Gastroesophageal sphincter (tissue), 4 donors: Measurements from ENCODE around the gene AGA. TPM values are rescaled to one million over a fixed set of nuclear protein-coding genes. Genes with fewer than 3 reads are reported as not detected.

Experiments used
- ATAC-seq: fragments of 150-250 bp; one replicate; pipeline ENCODE4 v1.9.1; 2016; ENCODE audit warnings: mild to moderate bottlenecking, moderate library complexity
- H3K27ac ChIP-seq, 4 donors: fragments of 200-600 bp; sonication (generic) in 3 of 4; 1 replicate in 3 of 4; 2 replicates in 1 of 4; pipeline ENCODE4 v1.5.1; 2016 to 2019
- H3K27me3 ChIP-seq: fragments of 200-600 bp; sonication (generic); one replicate; pipeline ENCODE4 v1.5.1; 2019
- H3K36me3 ChIP-seq, 2 donors: fragments of 200-600 bp; sonication (generic); one replicate each; pipeline ENCODE4 v1.5.1; 2019; ENCODE audit warnings: control low read depth in 1 of 2
- H3K4me1 ChIP-seq, 3 donors: fragments of 200-600 bp; sonication (generic); 1 replicate in 2 of 3; 2 replicates in 1 of 3; pipeline ENCODE4 v1.5.1; 2016 to 2019; ENCODE audit warnings: control low read depth in 2 of 3
- H3K4me3 ChIP-seq, 2 donors: fragments of 200-600 bp; sonication (generic); one replicate each; pipeline ENCODE4 v1.5.1; 2019; ENCODE audit warnings: mild to moderate bottlenecking in 1 of 2, moderate library complexity in 1 of 2
- H3K9me3 ChIP-seq, 3 donors: fragments of 200-600 bp; sonication (generic); one replicate each; pipeline ENCODE4 v1.5.1; 2017 to 2019; ENCODE audit warnings: control low read depth in 2 of 3
- CTCF ChIP-seq, 4 experiments: fragments of 200-600 bp in 2 of 4; fragments of 450-650 bp in 2 of 4; sonication (generic) in 1 of 4; IDR thresholded peaks; one replicate each; pipeline ENCODE4 v1.5.1; 2017 to 2019; ENCODE audit warnings: antibody characterized with exemption in 4 of 4, mild to moderate bottlenecking in 2 of 4, moderate library complexity in 2 of 4
- EP300 ChIP-seq: sonication (generic); formaldehyde crosslinking; IDR thresholded peaks from one replicate; pipeline ENCODE4 v1.6.1; 2017; ENCODE audit warnings: antibody characterized with exemption, mild to moderate bottlenecking
- POLR2A ChIP-seq, 2 donors: fragments of 450-650 bp; IDR thresholded peaks; one replicate each; pipeline ENCODE4 v1.6.1; 2017; ENCODE audit warnings: antibody characterized with exemption in 2 of 2, mild to moderate bottlenecking in 2 of 2, moderate library complexity in 1 of 2
- POLR2AphosphoS5 ChIP-seq: sonication (generic); formaldehyde crosslinking; IDR thresholded peaks from one replicate; pipeline ENCODE4 v1.6.1; 2017; ENCODE audit warnings: antibody characterized with exemption
- WGBS, 2 donors: methylation state at CpG; one replicate each; pipeline ENCODE4 v1.1.5; 2018; ENCODE audit warnings: low coverage in 1 of 2; 5-methylcytosine and 5-hydroxymethylcytosine counted together
- total RNA-seq, 4 donors: library from RNA; depleted of rRNA; stranded (reverse); fragments of >200 nt; gene quantifications; one replicate each; pipeline ENCODE4 v1.1.0, GENCODE V29; 2016

The AGA gene
- total RNA-seq, 4 donors from 2014 or later = 9.3 to 29.1 (median 13.9) TPM

DNA sequence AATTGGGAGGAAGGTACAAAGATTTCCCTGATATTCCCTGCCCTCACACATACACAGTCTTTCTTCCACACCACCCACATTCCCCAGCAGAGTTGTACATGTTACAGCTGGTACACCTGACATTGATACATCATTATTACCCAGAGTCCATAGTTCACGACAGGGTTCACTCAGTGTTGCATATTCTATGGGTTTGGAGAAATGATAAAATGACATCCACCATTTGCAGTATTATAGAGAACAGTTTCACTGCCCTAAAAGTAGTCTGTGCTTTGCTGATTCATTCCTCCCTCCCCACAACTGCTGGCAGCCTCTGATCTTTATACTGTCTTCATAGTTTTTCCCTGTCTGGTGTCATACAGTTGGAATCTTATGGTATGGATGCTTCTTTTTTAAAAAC, 15.0 kb downstream of the AGA start:
- WGBS, 2 donors = 0 to 50% methylated on average over 1 of the region's 1 CpG
- ATAC-seq = no peak
- Histone ChIP-seq H3K4me1 (no peaks in the 10 kb centered on the region), H3K4me3 (no peak overlapping the region), H3K36me3 (peaks cover 0 to 11% of the 10 kb centered on the region in 2 donors), H3K27ac (no peak overlapping the region), H3K27me3 (no peaks in the 10 kb centered on the region), H3K9me3 (peaks cover 0 to 3% (median 0%) of the 10 kb centered on the region in 3 donors)
- TF ChIP-seq CTCF (IDR thresholded peaks at IDR 0.05) = no peak
- no peak for TF ChIP-seq POLR2A (IDR thresholded peaks at IDR 0.05)
- no peak for TF ChIP-seq EP300
- TF ChIP-seq POLR2AphosphoS5 = no peak

- no peaks in the 10 kb centered on the region for H3K27me3 ChIP-seq
- ATAC-seq = no peak
- H3K4me1 ChIP-seq = no peaks in the 10 kb centered on the region
- H3K27ac ChIP-seq = no peak overlapping the region
- H3K9me3 ChIP-seq = peaks cover 0 to 24% (median 0%) of the 10 kb centered on the region in 3 donors
- H3K4me3 ChIP-seq = no peak overlapping the region
- no peak for TF ChIP-seq CTCF (IDR thresholded peaks at IDR 0.05)
- TF ChIP-seq POLR2A (IDR thresholded peaks at IDR 0.05) = no peak
- TF ChIP-seq POLR2AphosphoS5 = no peak
- no peak for TF ChIP-seq EP300
- H3K36me3 ChIP-seq = no peaks in the 10 kb centered on the region
- WGBS, 2 donors = 74 to 82% methylated on average over 3 of the region's 3 CpGs
Observed at GRCh38 chr4:177419434-177419833, 22.8 kb downstream of the AGA start.

- no peak for ATAC-seq
Observed at GRCh38 chr4:177413656-177414055, 28.6 kb downstream of the AGA start.

GRCh38 chr4:177413076-177413475, 29.2 kb downstream of the AGA start:
- H3K27ac ChIP-seq = no peak overlapping the region
- no peaks in the 10 kb centered on the region for H3K4me1 ChIP-seq
- 89 to 100% methylated on average over 1 of the region's 1 CpG for WGBS, 2 donors
- H3K4me3 ChIP-seq = no peak overlapping the region
- no peaks in the 10 kb centered on the region for H3K9me3 ChIP-seq
- H3K27me3 ChIP-seq = no peaks in the 10 kb centered on the region
- no peak for ATAC-seq
- H3K36me3 ChIP-seq = no peaks in the 10 kb centered on the region
- no peak for TF ChIP-seq CTCF (IDR thresholded peaks at IDR 0.05)
- TF ChIP-seq POLR2A (IDR thresholded peaks at IDR 0.05) = no peak
- no peak for TF ChIP-seq POLR2AphosphoS5
- no peak for TF ChIP-seq EP300

More at GRCh38 chr4:177413656-177414055, 28.6 kb downstream of the AGA start:
- Histone ChIP-seq H3K9me3 (no peaks in the 10 kb centered on the region), H3K4me3 (no peak overlapping the region), H3K27ac (no peak overlapping the region), H3K36me3 (no peaks in the 10 kb centered on the region), H3K4me1 (no peaks in the 10 kb centered on the region), H3K27me3 (no peaks in the 10 kb centered on the region)
- TF ChIP-seq EP300 (no peak), POLR2A (IDR thresholded peaks at IDR 0.05) (no peak), POLR2AphosphoS5 (no peak), CTCF (IDR thresholded peaks at IDR 0.05) (no peak)

DNA sequence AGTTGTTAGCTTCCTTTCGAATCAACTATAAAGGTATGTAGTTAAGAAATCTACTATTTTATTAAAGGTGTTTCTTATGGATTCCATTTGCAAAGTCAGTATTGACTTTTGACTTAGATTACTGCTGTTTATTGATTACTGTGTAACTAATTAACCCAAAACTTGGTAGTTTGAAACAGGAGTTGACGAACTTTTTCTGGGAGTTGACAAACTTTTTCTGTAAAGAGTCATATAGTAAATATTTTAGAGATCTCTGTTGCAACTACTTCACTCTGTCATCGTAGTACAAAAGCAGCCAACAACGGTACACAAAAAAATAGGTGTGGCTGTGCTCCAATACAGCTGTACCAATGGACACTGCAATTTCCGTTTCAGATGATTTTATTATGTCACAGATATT, 30.2 kb downstream of the AGA start:
- TF ChIP-seq CTCF (IDR thresholded peaks at IDR 0.05) (no peak), POLR2AphosphoS5 (no peak), POLR2A (IDR thresholded peaks at IDR 0.05) (no peak), EP300 (no peak)
- Histone ChIP-seq H3K4me1 (no peaks in the 10 kb centered on the region), H3K4me3 (no peak overlapping the region), H3K9me3 (no peaks in the 10 kb centered on the region), H3K27ac (no peak overlapping the region), H3K36me3 (no peaks in the 10 kb centered on the region), H3K27me3 (no peaks in the 10 kb centered on the region)
- no peak for ATAC-seq
- 71 to 88% methylated on average over 5 of the region's 5 CpGs for WGBS, 2 donors
